CD4-positive, alpha-beta memory T cell (primary cell): Measurements from ENCODE around the gene ACTG1. TPM values are rescaled to one million over a fixed set of nuclear protein-coding genes. Genes with fewer than 3 reads are reported as not detected.

Source experiments
- CTCF ChIA-PET: fragments of 350-600 bp; sonication (Branson Sonifier 250); formaldehyde crosslinking; loops from one replicate; lab custom pipeline; 2021; ENCODE audit warnings: inconsistent platforms; ENCODE audit not compliant: partially characterized antibody; lab: Charles Lee
- POLR2A ChIA-PET: fragments of 350-600 bp; sonication (Branson Sonifier 250); formaldehyde crosslinking; loops from one replicate; lab custom pipeline; 2021; ENCODE audit not compliant: partially characterized antibody; lab: Charles Lee
- DNase-seq, 5 donors: peaks; one replicate each; pipeline versions ENCODE4 v3.0.0 to v3.0.0-alpha.2; 2020 to 2022; ENCODE audit warnings: mixed read lengths in 1 of 5
- H3K27ac ChIP-seq: one replicate; pipeline ENCODE4 v1.7.0; 2013; ENCODE audit warnings: low read depth, low read length
- H3K27me3 ChIP-seq: 2 replicates; pipeline ENCODE4 v1.7.0; 2013; ENCODE audit warnings: mild to moderate bottlenecking, low read length, moderate library complexity; ENCODE audit not compliant: insufficient read depth
- H3K36me3 ChIP-seq: 2 replicates; pipeline ENCODE4 v1.7.0; 2013; ENCODE audit warnings: mild to moderate bottlenecking, low read length, moderate library complexity; ENCODE audit not compliant: insufficient read depth
- H3K4me1 ChIP-seq: 2 replicates; pipeline ENCODE4 v1.7.0; 2013; ENCODE audit warnings: mild to moderate bottlenecking, low read length, moderate library complexity; ENCODE audit not compliant: insufficient read depth
- H3K4me3 ChIP-seq, 2 donors: one replicate each; pipeline ENCODE4 v1.7.0; 2013; ENCODE audit warnings: low read length in 2 of 2, mild to moderate bottlenecking in 1 of 2
- H3K9me3 ChIP-seq, 2 donors: one replicate each; pipeline ENCODE4 v1.7.0; 2013; ENCODE audit warnings: low read length in 2 of 2, control low read depth in 1 of 2; ENCODE audit not compliant: control insufficient read depth in 1 of 2
- H3K27ac Mint-ChIP-seq, 7 donors: one replicate each; pipeline ENCODE4 v1.8.0; 2020 to 2021; ENCODE audit warnings: mixed read lengths in 7 of 7, mild to moderate bottlenecking in 6 of 7, inconsistent platforms in 3 of 7, moderate library complexity in 3 of 7
- H3K27me3 Mint-ChIP-seq, 2 donors: one replicate each; pipeline ENCODE4 v1.8.0; 2020 to 2021; ENCODE audit warnings: mixed read lengths in 2 of 2
- H3K36me3 Mint-ChIP-seq, 2 donors: one replicate each; pipeline ENCODE4 v1.8.0; 2020 to 2021; ENCODE audit warnings: mixed read lengths in 2 of 2, inconsistent platforms in 1 of 2, mild to moderate bottlenecking in 1 of 2
- H3K4me1 Mint-ChIP-seq, 4 donors: one replicate each; pipeline ENCODE4 v1.8.0; 2020 to 2021; ENCODE audit warnings: mixed read lengths in 4 of 4, mild to moderate bottlenecking in 1 of 4
- H3K4me3 Mint-ChIP-seq, 8 donors: one replicate each; pipeline ENCODE4 v1.8.0; 2020 to 2021; ENCODE audit warnings: mixed read lengths in 8 of 8, mild to moderate bottlenecking in 7 of 8, moderate library complexity in 6 of 8, inconsistent platforms in 3 of 8
- H3K9me3 Mint-ChIP-seq, 8 donors: one replicate each; pipeline ENCODE4 v1.8.0; 2020 to 2021; ENCODE audit warnings: mixed read lengths in 8 of 8, mild to moderate bottlenecking in 5 of 8, inconsistent platforms in 3 of 8, moderate library complexity in 1 of 8
- intact Hi-C: fragments of 100-400 bp; cut with micrococcal nuclease; formaldehyde crosslinking; loops from one replicate; pipeline ENCODE4 v1.15.1; 2023
- polyA plus RNA-seq, 2 donors: library from polyadenylated mRNA; unstranded; fragments of 300-500 nt; fragmentation: Illumina TruSeq; gene quantifications; one replicate each; pipeline ENCODE4 v1.2.3, GENCODE V29; 2021
- total RNA-seq, 2 experiments: library from RNA; stranded (reverse); gene quantifications; one replicate each; pipeline ENCODE4 v1.2.3, GENCODE V29; 2021

Gene ACTG1
- total and polyA plus RNA-seq, 4 experiments from 2014 or later: 1,031 to 1,651 (median 1,188) TPM

GRCh38 chr17:81513372-81513752, 763 bp upstream of the ACTG1 start:
- peaks cover 36 to 38% of the 10 kb centered on the region in 2 donors for H3K36me3 Mint-ChIP-seq
- Histone ChIP-seq H3K9me3 (no peaks in the 10 kb centered on the region), H3K4me3 (peak overlapping the region; percentile 65 to 77), H3K36me3 (peaks cover 31% of the 10 kb centered on the region), H3K4me1 (peaks cover 46% of the 10 kb centered on the region), H3K27me3 (no peaks in the 10 kb centered on the region), H3K27ac (peak overlapping the region; percentile 78)
- CTCF ChIA-PET: interaction anchor here (1.2 to 1.3 kb wide), 2 partner anchors 29 to 39 kb away, joined by 3 to 5 read pairs; partner anchors contain the start of gene FAAP100
- H3K9me3 Mint-ChIP-seq: peaks cover 0 to 25% (median 0%) of the 10 kb centered on the region in 8 donors
- POLR2A ChIA-PET: interaction anchor here (0.6 to 9.8 kb wide), 21 partner anchors 9 to 1059 kb away, joined by 3 to 138 read pairs (median 4); partner anchors contain the start of genes ARL16, CENPX, CEP131 and FAAP100
- peak overlapping the region; percentile 70 to 95 (median 90) for H3K27ac Mint-ChIP-seq
- H3K4me3 Mint-ChIP-seq: peak overlapping the region; percentile 84 to 93 (median 89)
- DNase-seq: peak; percentile 55 to 77 (median 60)
- no peaks in the 10 kb centered on the region for H3K27me3 Mint-ChIP-seq
- peaks cover 22 to 68% (median 46%) of the 10 kb centered on the region in 4 donors for H3K4me1 Mint-ChIP-seq
- intact Hi-C loops: loop anchor here (2.0 to 5.0 kb wide), 2 partner anchors 25 to 169 kb away; partner anchors contain the start of genes ARL16 and HGS

DNA sequence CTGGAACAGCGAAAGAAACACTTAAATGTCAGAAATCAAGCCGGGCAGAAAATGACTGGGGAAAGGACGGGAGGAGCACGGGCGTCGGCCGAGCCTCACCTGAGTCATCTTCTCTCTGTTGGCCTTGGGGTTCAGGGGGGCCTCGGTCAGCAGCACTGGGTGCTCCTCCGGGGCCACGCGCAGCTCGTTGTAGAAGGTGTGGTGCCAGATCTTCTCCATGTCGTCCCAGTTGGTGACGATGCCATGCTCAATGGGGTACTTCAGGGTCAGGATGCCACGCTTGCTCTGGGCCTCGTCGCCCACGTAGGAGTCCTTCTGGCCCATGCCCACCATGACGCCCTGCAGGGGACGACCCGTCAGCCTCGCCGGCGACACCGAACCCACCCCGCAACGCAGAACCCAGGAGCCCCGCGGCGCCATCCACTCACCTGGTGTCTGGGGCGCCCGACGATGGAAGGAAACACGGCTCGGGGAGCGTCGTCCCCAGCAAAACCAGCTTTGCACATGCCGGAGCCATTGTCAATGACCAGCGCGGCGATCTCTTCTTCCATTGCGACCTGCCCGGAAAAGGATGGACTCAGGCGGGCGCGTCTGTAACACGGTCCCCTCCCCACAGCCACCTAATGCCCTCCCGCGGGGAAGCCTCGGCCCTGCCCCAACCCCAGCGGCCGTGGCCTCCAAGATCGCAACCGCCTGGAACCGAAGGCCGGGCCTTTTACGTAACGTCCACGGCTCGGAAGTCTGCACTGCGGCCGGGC, 616 bp downstream of the ACTG1 start:
- Mint-ChIP-seq H3K4me3 (peak overlapping the region; percentile 92 to 100 (median 98)), H3K27ac (peak overlapping the region; percentile 93 to 98 (median 95)), H3K36me3 (peaks cover 36 to 42% of the 10 kb centered on the region in 2 donors), H3K9me3 (peaks cover 0 to 25% (median 0%) of the 10 kb centered on the region in 8 donors), H3K4me1 (peaks cover 22 to 71% (median 47%) of the 10 kb centered on the region in 4 donors), H3K27me3 (no peaks in the 10 kb centered on the region)
- intact Hi-C loops: loop anchor here (1.0 to 5.0 kb wide), 4 partner anchors 23 to 273 kb away; partner anchors contain the start of genes ARL16, BAHCC1, HGS and NDUFAF8
- Histone ChIP-seq H3K9me3 (no peaks in the 10 kb centered on the region), H3K27ac (peak overlapping the region; percentile 70), H3K36me3 (peaks cover 31% of the 10 kb centered on the region), H3K27me3 (no peaks in the 10 kb centered on the region), H3K4me3 (peak overlapping the region; percentile 95 to 97), H3K4me1 (peaks cover 42% of the 10 kb centered on the region)
- CTCF ChIA-PET: interaction anchor here (0.8 to 1.3 kb wide), 2 partner anchors 27 kb away, joined by 3 to 4 read pairs; no protein-coding TSS in a partner anchor
- POLR2A ChIA-PET: interaction anchor here (0.6 to 9.8 kb wide), 22 partner anchors 6 to 511 kb away, joined by 3 to 138 read pairs (median 4); partner anchors contain the start of genes CENPX, CEP131, FAAP100 and MRPL12
- peak in 4 of 5 donors; percentile 35 to 36 (median 36) for DNase-seq

DNA sequence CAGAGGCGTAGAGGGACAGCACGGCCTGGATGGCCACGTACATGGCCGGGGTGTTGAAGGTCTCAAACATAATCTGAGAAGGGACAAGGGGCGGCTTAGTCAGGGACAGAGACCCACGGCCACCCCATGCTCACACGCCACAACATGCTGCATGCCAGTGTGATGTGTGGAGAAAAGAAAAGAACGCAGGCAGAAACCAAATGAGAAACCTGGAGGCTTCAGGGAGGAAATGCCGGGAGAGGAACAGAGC, 1.1 kb downstream of the ACTG1 start:
- Histone ChIP-seq H3K36me3 (peaks cover 31% of the 10 kb centered on the region), H3K4me1 (peaks cover 38% of the 10 kb centered on the region), H3K4me3 (peak overlapping the region; percentile 95 to 97), H3K27ac (peak overlapping the region; percentile 70), H3K27me3 (no peaks in the 10 kb centered on the region), H3K9me3 (no peaks in the 10 kb centered on the region)
- H3K27me3 Mint-ChIP-seq: no peaks in the 10 kb centered on the region
- intact Hi-C loops: loop anchor here (2.0 to 5.0 kb wide), 2 partner anchors 117 to 171 kb away; partner anchors contain the start of genes ARL16, BAHCC1 and HGS
- peaks cover 21 to 68% (median 44%) of the 10 kb centered on the region in 4 donors for H3K4me1 Mint-ChIP-seq
- POLR2A ChIA-PET: interaction anchor here (0.6 to 9.8 kb wide), 20 partner anchors 7 to 289 kb away, joined by 3 to 138 read pairs (median 8); partner anchors contain the start of genes CEP131, FAAP100, MRPL12 and NDUFAF8
- H3K9me3 Mint-ChIP-seq: peaks cover 0 to 25% (median 0%) of the 10 kb centered on the region in 8 donors
- H3K4me3 Mint-ChIP-seq: peak overlapping the region; percentile 92 to 100 (median 98)
- CTCF ChIA-PET: interaction anchor here (0.7 to 1.3 kb wide), 2 partner anchors 26 to 90 kb away, joined by 3 to 4 read pairs; no protein-coding TSS in a partner anchor
- DNase-seq: peak in 1 of 5 donors; percentile 16
- H3K36me3 Mint-ChIP-seq: peaks cover 36 to 42% of the 10 kb centered on the region in 2 donors
- H3K27ac Mint-ChIP-seq: peak overlapping the region; percentile 93 to 98 (median 95)

DNA sequence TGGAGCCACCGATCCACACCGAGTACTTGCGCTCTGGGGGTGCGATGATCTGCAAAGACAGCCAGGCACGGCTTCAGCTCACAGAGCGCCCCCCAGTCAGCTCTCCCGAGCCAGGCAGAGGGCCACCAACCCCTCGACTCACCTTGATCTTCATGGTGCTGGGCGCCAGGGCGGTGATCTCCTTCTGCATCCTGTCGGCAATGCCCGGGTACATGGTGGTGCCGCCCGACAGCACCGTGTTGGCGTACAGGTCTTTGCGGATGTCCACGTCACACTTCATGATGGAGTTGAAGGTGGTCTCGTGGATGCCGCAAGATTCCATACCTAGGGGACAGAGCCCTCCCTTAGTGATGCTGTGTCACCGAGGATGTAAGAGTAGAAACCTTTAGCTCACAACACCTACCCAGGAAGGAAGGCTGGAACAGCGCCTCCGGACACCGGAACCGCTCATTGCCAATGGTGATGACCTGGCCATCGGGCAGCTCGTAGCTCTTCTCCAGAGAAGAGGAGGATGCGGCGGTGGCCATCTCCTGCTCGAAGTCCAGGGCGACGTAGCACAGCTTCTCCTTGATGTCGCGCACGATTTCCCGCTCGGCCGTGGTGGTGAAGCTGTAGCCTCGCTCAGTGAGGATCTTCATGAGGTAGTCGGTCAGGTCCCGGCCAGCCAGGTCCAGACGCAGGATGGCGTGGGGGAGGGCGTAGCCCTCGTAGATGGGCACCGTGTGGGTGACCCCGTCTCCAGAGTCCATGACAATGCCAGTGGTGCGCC, 1.6 kb downstream of the ACTG1 start:
- POLR2A ChIA-PET: interaction anchor here (0.7 to 9.8 kb wide), 18 partner anchors 7 to 376 kb away, joined by 3 to 138 read pairs (median 10); partner anchors contain the start of genes ARHGDIA, CEP131, FAAP100 and NDUFAF8
- peak overlapping the region; percentile 70 for H3K27ac ChIP-seq
- peaks cover 31% of the 10 kb centered on the region for H3K36me3 ChIP-seq
- peaks cover 33% of the 10 kb centered on the region for H3K4me1 ChIP-seq
- peaks cover 36 to 42% of the 10 kb centered on the region in 2 donors for H3K36me3 Mint-ChIP-seq
- intact Hi-C loops: loop anchor here (2.0 to 5.0 kb wide), 2 partner anchors 116 to 171 kb away; partner anchors contain the start of genes ARL16, BAHCC1 and HGS
- peak overlapping the region; percentile 92 to 100 (median 98) for H3K4me3 Mint-ChIP-seq
- peak overlapping the region; percentile 93 to 98 (median 95) for H3K27ac Mint-ChIP-seq
- H3K27me3 ChIP-seq: no peaks in the 10 kb centered on the region
- no peaks in the 10 kb centered on the region for H3K9me3 ChIP-seq
- H3K4me3 ChIP-seq: peak overlapping the region; percentile 95 to 97
- H3K9me3 Mint-ChIP-seq: peaks cover 0 to 25% (median 0%) of the 10 kb centered on the region in 8 donors
- DNase-seq: peak; percentile 52 to 68 (median 55)
- H3K4me1 Mint-ChIP-seq: peaks cover 19 to 63% (median 40%) of the 10 kb centered on the region in 4 donors
- CTCF ChIA-PET: interaction anchor here (0.7 to 1.3 kb wide), 3 partner anchors 8 to 90 kb away, joined by 3 to 4 read pairs (median 3); no protein-coding TSS in a partner anchor
- H3K27me3 Mint-ChIP-seq: no peaks in the 10 kb centered on the region

- CTCF ChIA-PET: interaction anchor here (0.9 to 1.3 kb wide), 2 partner anchors 9 to 25 kb away, joined by 3 to 4 read pairs; no protein-coding TSS in a partner anchor
- intact Hi-C loops: loop anchor here (2.0 to 5.0 kb wide), 2 partner anchors 115 to 172 kb away; partner anchors contain the start of genes ARL16, BAHCC1 and HGS
Observed at GRCh38 chr17:81509972-81510784, 2.4 kb downstream of the ACTG1 start.

More at GRCh38 chr17:81509972-81510784, 2.4 kb downstream of the ACTG1 start:
- H3K4me1 Mint-ChIP-seq: peaks cover 17 to 55% (median 35%) of the 10 kb centered on the region in 4 donors
- H3K27ac Mint-ChIP-seq: peak overlapping the region; percentile 94 to 98 (median 95)
- peaks cover 36 to 42% of the 10 kb centered on the region in 2 donors for H3K36me3 Mint-ChIP-seq
- no peaks in the 10 kb centered on the region for H3K27me3 Mint-ChIP-seq
- H3K36me3 ChIP-seq: peaks cover 31% of the 10 kb centered on the region
- H3K27me3 ChIP-seq: no peaks in the 10 kb centered on the region
- POLR2A ChIA-PET: interaction anchor here (0.7 to 9.8 kb wide), 16 partner anchors 7 to 1055 kb away, joined by 3 to 138 read pairs (median 7); partner anchors contain the start of genes ARHGDIA, CEP131, FAAP100 and NDUFAF8
- peak in 2 of 5 donors; percentile 36 to 52 for DNase-seq
- peak overlapping the region; percentile 92 to 100 (median 98) for H3K4me3 Mint-ChIP-seq
- peak overlapping the region; percentile 95 to 97 for H3K4me3 ChIP-seq
- peaks cover 0 to 25% (median 0%) of the 10 kb centered on the region in 8 donors for H3K9me3 Mint-ChIP-seq
- H3K4me1 ChIP-seq: peaks cover 25% of the 10 kb centered on the region
- H3K27ac ChIP-seq: peak overlapping the region; percentile 70
- H3K9me3 ChIP-seq: no peaks in the 10 kb centered on the region
